Activated naive CD8-positive, alpha-beta T cell treated with anti-CD3 and anti-CD28 coated beads, Interleukin-2, amount 10 ng/mL, durations not matched to agents 7 days and 5 days (primary cell): ENCODE measurements around the gene GALK2. TPM values are rescaled to one million over a fixed set of nuclear protein-coding genes. Genes with fewer than 3 reads are reported as not detected.

Experiments
- ATAC-seq: fragments of 150-1000 bp; cut with Tn5 transposase; one replicate; pipeline ENCODE4 v1.10.0; 2021; ENCODE audit warnings: low read depth, moderate library complexity
- POLR2A ChIA-PET: fragments of 350-600 bp; sonication (Branson Sonifier 250); formaldehyde crosslinking; loops from one replicate; lab custom pipeline; 2021; ENCODE audit warnings: antibody characterized with exemption; lab: Charles Lee
- DNase-seq: peaks from one replicate; pipeline ENCODE4 v3.0.0; 2021
- H3K27ac Mint-ChIP-seq: one replicate; pipeline ENCODE4 v1.8.0; 2022; ENCODE audit warnings: mild to moderate bottlenecking, mixed read lengths
- H3K27me3 Mint-ChIP-seq: one replicate; pipeline ENCODE4 v1.8.0; 2022; ENCODE audit warnings: mild to moderate bottlenecking, moderate library complexity, mixed read lengths
- H3K36me3 Mint-ChIP-seq: one replicate; pipeline ENCODE4 v1.8.0; 2021; ENCODE audit warnings: mild to moderate bottlenecking, mixed read lengths
- H3K4me1 Mint-ChIP-seq: one replicate; pipeline ENCODE4 v1.8.0; 2021; ENCODE audit warnings: mixed read lengths
- H3K4me3 Mint-ChIP-seq: one replicate; pipeline ENCODE4 v1.8.0; 2022; ENCODE audit warnings: mild to moderate bottlenecking, moderate library complexity, mixed read lengths
- H3K9me3 Mint-ChIP-seq: one replicate; pipeline ENCODE4 v1.8.0; 2021; ENCODE audit warnings: mixed read lengths
- total RNA-seq, 2 experiments: library from RNA; stranded (reverse); gene quantifications; one replicate each; pipeline ENCODE4 v1.2.3, GENCODE V29; 2021

Gene GALK2
- total RNA-seq, 2 experiments from 2014 or later: 27.2 to 30.6 TPM

GRCh38 chr15:49286649-49287404 is 116.8 kb downstream of the GALK2 start:
- Mint-ChIP-seq H3K9me3 (peaks cover 1% of the 10 kb centered on the region), H3K27ac (no peak overlapping the region), H3K27me3 (no peaks in the 10 kb centered on the region), H3K36me3 (peaks cover 60% of the 10 kb centered on the region), H3K4me3 (no peak overlapping the region), H3K4me1 (peaks cover 20% of the 10 kb centered on the region)
- ATAC-seq (no peak), DNase-seq (no peak)
- POLR2A ChIA-PET: no interaction called here

- Mint-ChIP-seq H3K36me3 (peaks cover 57% of the 10 kb centered on the region), H3K9me3 (peaks cover 1% of the 10 kb centered on the region), H3K4me1 (peaks cover 20% of the 10 kb centered on the region), H3K27ac (no peak overlapping the region), H3K4me3 (no peak overlapping the region), H3K27me3 (no peaks in the 10 kb centered on the region)
- no peak for ATAC-seq
- POLR2A ChIA-PET: no interaction called here
- DNase-seq: no peak
Observed at GRCh38 chr15:49287481-49287880, 117.4 kb downstream of the GALK2 start.

GRCh38 chr15:49288391-49288790 is 118.3 kb downstream of the GALK2 start:
- peaks cover 62% of the 10 kb centered on the region for H3K36me3 Mint-ChIP-seq
- H3K27me3 Mint-ChIP-seq: no peaks in the 10 kb centered on the region
- H3K4me1 Mint-ChIP-seq: peaks cover 20% of the 10 kb centered on the region
- DNase-seq (no peak), ATAC-seq (no peak)
- POLR2A ChIA-PET: no interaction called here
- H3K27ac Mint-ChIP-seq: no peak overlapping the region
- peaks cover 1% of the 10 kb centered on the region for H3K9me3 Mint-ChIP-seq
- no peak overlapping the region for H3K4me3 Mint-ChIP-seq

GRCh38 chr15:49290191-49290590 is 120.1 kb downstream of the GALK2 start:
- Mint-ChIP-seq H3K9me3 (peaks cover 1% of the 10 kb centered on the region), H3K27me3 (no peaks in the 10 kb centered on the region), H3K4me1 (peaks cover 20% of the 10 kb centered on the region), H3K36me3 (peaks cover 55% of the 10 kb centered on the region), H3K4me3 (no peak overlapping the region), H3K27ac (no peak overlapping the region)
- DNase-seq (no peak), ATAC-seq (no peak)
- POLR2A ChIA-PET: no interaction called here

- Mint-ChIP-seq H3K27ac (no peak overlapping the region), H3K27me3 (no peaks in the 10 kb centered on the region), H3K4me3 (no peak overlapping the region), H3K4me1 (peaks cover 9% of the 10 kb centered on the region), H3K9me3 (peaks cover 5% of the 10 kb centered on the region), H3K36me3 (peaks cover 51% of the 10 kb centered on the region)
- POLR2A ChIA-PET: no interaction called here
- DNase-seq (no peak), ATAC-seq (no peak)
Observed at GRCh38 chr15:49293941-49294340, 123.9 kb downstream of the GALK2 start.

GRCh38 chr15:49296258-49296657 is 126.2 kb downstream of the GALK2 start:
- H3K36me3 Mint-ChIP-seq: peaks cover 52% of the 10 kb centered on the region
- no peak for ATAC-seq
- DNase-seq: no peak
- peaks cover 2% of the 10 kb centered on the region for H3K4me1 Mint-ChIP-seq
- H3K27ac Mint-ChIP-seq: no peak overlapping the region
- no peak overlapping the region for H3K4me3 Mint-ChIP-seq
- H3K27me3 Mint-ChIP-seq: no peaks in the 10 kb centered on the region
- peaks cover 7% of the 10 kb centered on the region for H3K9me3 Mint-ChIP-seq
- POLR2A ChIA-PET: no interaction called here

GRCh38 chr15:49297584-49297983 is 127.5 kb downstream of the GALK2 start:
- no peak overlapping the region for H3K4me3 Mint-ChIP-seq
- ATAC-seq (no peak), DNase-seq (no peak)
- H3K4me1 Mint-ChIP-seq: no peaks in the 10 kb centered on the region
- H3K27me3 Mint-ChIP-seq: no peaks in the 10 kb centered on the region
- H3K36me3 Mint-ChIP-seq: peaks cover 54% of the 10 kb centered on the region
- peaks cover 7% of the 10 kb centered on the region for H3K9me3 Mint-ChIP-seq
- H3K27ac Mint-ChIP-seq: no peak overlapping the region
- POLR2A ChIA-PET: no interaction called here

GRCh38 chr15:49300856-49301255 is 130.8 kb downstream of the GALK2 start:
- Mint-ChIP-seq H3K27me3 (no peaks in the 10 kb centered on the region), H3K9me3 (peaks cover 7% of the 10 kb centered on the region), H3K4me3 (no peak overlapping the region), H3K36me3 (peaks cover 52% of the 10 kb centered on the region), H3K27ac (no peak overlapping the region), H3K4me1 (peaks cover 2% of the 10 kb centered on the region)
- POLR2A ChIA-PET: no interaction called here
- ATAC-seq: no peak
- DNase-seq: no peak

GRCh38 chr15:49301562-49301961 is 131.5 kb downstream of the GALK2 start:
- POLR2A ChIA-PET: no interaction called here
- H3K27ac Mint-ChIP-seq: no peak overlapping the region
- H3K9me3 Mint-ChIP-seq: peaks cover 7% of the 10 kb centered on the region
- H3K4me1 Mint-ChIP-seq: peaks cover 2% of the 10 kb centered on the region
- peaks cover 52% of the 10 kb centered on the region for H3K36me3 Mint-ChIP-seq
- H3K4me3 Mint-ChIP-seq: no peak overlapping the region
- ATAC-seq: no peak
- H3K27me3 Mint-ChIP-seq: no peaks in the 10 kb centered on the region
- DNase-seq: no peak

GRCh38 chr15:49303003-49303402 is 133.0 kb downstream of the GALK2 start:
- Mint-ChIP-seq H3K27me3 (no peaks in the 10 kb centered on the region), H3K4me1 (peaks cover 2% of the 10 kb centered on the region), H3K9me3 (peaks cover 4% of the 10 kb centered on the region), H3K4me3 (no peak overlapping the region), H3K36me3 (peaks cover 49% of the 10 kb centered on the region), H3K27ac (no peak overlapping the region)
- ATAC-seq (no peak), DNase-seq (no peak)
- POLR2A ChIA-PET: no interaction called here

- DNase-seq (no peak), ATAC-seq (no peak)
- no peak overlapping the region for H3K4me3 Mint-ChIP-seq
- H3K27ac Mint-ChIP-seq: no peak overlapping the region
- no peaks in the 10 kb centered on the region for H3K27me3 Mint-ChIP-seq
- H3K9me3 Mint-ChIP-seq: no peaks in the 10 kb centered on the region
- peaks cover 4% of the 10 kb centered on the region for H3K4me1 Mint-ChIP-seq
- peaks cover 53% of the 10 kb centered on the region for H3K36me3 Mint-ChIP-seq
- POLR2A ChIA-PET: no interaction called here
Observed at GRCh38 chr15:49306551-49306950, 136.5 kb downstream of the GALK2 start.

GRCh38 chr15:49308686-49309085 is 138.6 kb downstream of the GALK2 start:
- Mint-ChIP-seq H3K36me3 (peaks cover 50% of the 10 kb centered on the region), H3K4me1 (peaks cover 2% of the 10 kb centered on the region), H3K9me3 (no peaks in the 10 kb centered on the region), H3K27ac (no peak overlapping the region), H3K27me3 (no peaks in the 10 kb centered on the region), H3K4me3 (no peak overlapping the region)
- POLR2A ChIA-PET: no interaction called here
- no peak for DNase-seq
- ATAC-seq: no peak

GRCh38 chr15:49309889-49310288 is 139.8 kb downstream of the GALK2 start:
- POLR2A ChIA-PET: no interaction called here
- DNase-seq: no peak
- Mint-ChIP-seq H3K36me3 (peaks cover 44% of the 10 kb centered on the region), H3K9me3 (no peaks in the 10 kb centered on the region), H3K27ac (no peak overlapping the region), H3K27me3 (no peaks in the 10 kb centered on the region), H3K4me1 (peaks cover 2% of the 10 kb centered on the region), H3K4me3 (no peak overlapping the region)
- no peak for ATAC-seq

GRCh38 chr15:49313650-49314049 is 143.6 kb downstream of the GALK2 start:
- no peak overlapping the region for H3K4me3 Mint-ChIP-seq
- H3K36me3 Mint-ChIP-seq: peaks cover 34% of the 10 kb centered on the region
- no peak overlapping the region for H3K27ac Mint-ChIP-seq
- POLR2A ChIA-PET: no interaction called here
- H3K4me1 Mint-ChIP-seq: peaks cover 2% of the 10 kb centered on the region
- DNase-seq: no peak
- H3K27me3 Mint-ChIP-seq: no peaks in the 10 kb centered on the region
- ATAC-seq: no peak
- peaks cover 2% of the 10 kb centered on the region for H3K9me3 Mint-ChIP-seq
